HepG2 (cell line): ENCODE results near the gene C10orf90. TPM values are rescaled to one million over a fixed set of nuclear protein-coding genes. Genes with fewer than 3 reads are reported as not detected.

Experiments used
- ATAC-seq: fragments of 200-7000 bp; cut with Tn5 transposase; 3 replicates; pipeline ENCODE4 v1.9.1; 2020; ENCODE audit warnings: mild to moderate bottlenecking, moderate library complexity
- BruUV-seq: library from RNA; stranded (reverse); fragments of 400-500 nt; replicated peaks from 2 replicates; lab custom pipeline; 2021; lab: Mats Ljungman, UMichigan
- CTCF ChIA-PET: fragments of 300-600 bp; formaldehyde crosslinking; extraction: SDS; loops from one replicate; lab custom pipeline; 2021; ENCODE audit warnings: low total read pairs, inconsistent platforms, low intra/inter-chr PET ratio; lab: Yijun Ruan, JAX
- POLR2A ChIA-PET: fragments of 350-600 bp; sonication (Branson Sonifier 250); formaldehyde crosslinking; loops from one replicate; lab custom pipeline; 2020; ENCODE audit warnings: antibody characterized with exemption, inconsistent platforms; lab: Yijun Ruan, JAX
- DNase-seq: peaks from one replicate; pipeline ENCODE4 v3.0.0-alpha.2; 2015; ENCODE audit warnings: low spot score
- FAIRE-seq: peaks from 3 replicates; lab custom pipeline; 2011; peaks lifted over from hg19 to GRCh38; lab: Jason Lieb, UNC
- H2AFZ ChIP-seq: one replicate; pipeline ENCODE4 v1.6.1; 2011; ENCODE audit warnings: low read length, inconsistent platforms
- H3K27ac ChIP-seq: fragments of 300-600 bp; 3 replicates; pipeline ENCODE4 v1.8.0; 2011; ENCODE audit warnings: mixed run types, mild to moderate bottlenecking, mixed read lengths, low read length, inconsistent platforms; ENCODE audit not compliant: insufficient read depth; ENCODE audit errors: extremely low read length
- H3K27me3 ChIP-seq, 2 experiments: fragments of 200-600 bp in 1 of 2; 2 replicates in 1 of 2; 3 replicates in 1 of 2; pipeline versions ENCODE4 v1.6.0 to v1.8.0; 2011; ENCODE audit warnings: low read length in 2 of 2, mild to moderate bottlenecking in 2 of 2, moderate library complexity in 2 of 2, inconsistent platforms in 1 of 2; ENCODE audit not compliant: insufficient read depth in 2 of 2, control insufficient read depth in 1 of 2
- H3K36me3 ChIP-seq, 2 experiments: fragments of 200-600 bp in 1 of 2; replicated peaks in 1 of 2; 2 replicates in 1 of 2; 3 replicates in 1 of 2; pipeline versions ENCODE4 v1.5.1 to v1.8.0; 2011; ENCODE audit warnings: low read length in 2 of 2, inconsistent platforms in 1 of 2; ENCODE audit not compliant: insufficient read depth in 2 of 2, control insufficient read depth in 1 of 2
- H3K4me1 ChIP-seq: 2 replicates; pipeline ENCODE4 v1.5.1; 2012; ENCODE audit warnings: low read length, inconsistent platforms; ENCODE audit not compliant: insufficient read depth
- H3K4me2 ChIP-seq: 2 replicates; pipeline ENCODE4 v1.6.0; 2011; ENCODE audit warnings: low read depth, low read length, inconsistent platforms
- H3K4me3 ChIP-seq, 3 experiments: fragments of 200-600 bp in 1 of 3; sonication (generic), shearing (Covaris generic) in 1 of 3; replicated peaks in 1 of 3; 2 replicates each; pipeline ENCODE4 v1.5.1; 2011 to 2016; ENCODE audit warnings: low read length in 3 of 3, inconsistent platforms in 2 of 3, low read depth in 2 of 3, mild to moderate bottlenecking in 2 of 3, control low read depth in 1 of 3, mixed read lengths in 1 of 3; ENCODE audit not compliant: insufficient read depth in 1 of 3
- H3K79me2 ChIP-seq: one replicate; pipeline ENCODE4 v1.6.1; 2011; ENCODE audit warnings: low read length, inconsistent platforms; ENCODE audit not compliant: insufficient read depth
- H3K9ac ChIP-seq: 2 replicates; pipeline ENCODE4 v1.6.0; 2011; ENCODE audit warnings: mild to moderate bottlenecking, low read depth, low read length, inconsistent platforms; ENCODE audit not compliant: insufficient read depth
- H3K9me3 ChIP-seq: 2 replicates; pipeline ENCODE4 v1.5.1; 2012; ENCODE audit warnings: mild to moderate bottlenecking, low read length
- H4K20me1 ChIP-seq: 2 replicates; pipeline ENCODE4 v1.6.0; 2011; ENCODE audit warnings: inconsistent platforms, mild to moderate bottlenecking, low read length, moderate library complexity; ENCODE audit not compliant: insufficient read depth
- FOXA3 ChIP-seq: IDR thresholded peaks from 2 replicates; pipeline ENCODE4 v1.6.1; 2016; ENCODE audit warnings: missing genetic modification reagents, missing compliant biosample characterization
- GATA4 ChIP-seq: sonication (generic); IDR thresholded peaks from 2 replicates; pipeline ENCODE4 v1.6.1; 2016; ENCODE audit warnings: antibody characterized with exemption, low read depth, borderline replicate concordance
- KLF13 ChIP-seq: sonication (generic); formaldehyde crosslinking; IDR thresholded peaks from 2 replicates; pipeline ENCODE4 v1.4.0; 2020; ENCODE audit warnings: mild to moderate bottlenecking, missing genetic modification reagents
- NR1H2 ChIP-seq: sonication (generic); formaldehyde crosslinking; IDR thresholded peaks from 2 replicates; pipeline ENCODE4 v1.8.1; 2022; ENCODE audit warnings: low read depth, missing genetic modification reagents, borderline replicate concordance
- RBM39 ChIP-seq: fragments of 200-400 bp; formaldehyde crosslinking; IDR thresholded peaks from one replicate; pipeline ENCODE4 v1.6.1; 2018; ENCODE audit warnings: antibody characterized with exemption, mild to moderate bottlenecking, low read depth, low read length; ENCODE audit not compliant: poor library complexity, severe bottlenecking
- RFX1 ChIP-seq: fragments of 450-650 bp; IDR thresholded peaks from 2 replicates; pipeline ENCODE4 v1.6.1; 2017
- SETDB1 ChIP-seq: sonication (generic); formaldehyde crosslinking; IDR thresholded peaks from 2 replicates; pipeline ENCODE4 v1.5.1; 2020; ENCODE audit warnings: missing genetic modification reagents, mild to moderate bottlenecking, borderline replicate concordance
- ZBTB42 ChIP-seq: sonication (generic); formaldehyde crosslinking; IDR thresholded peaks from 2 replicates; pipeline ENCODE4 v1.5.0; 2020; ENCODE audit warnings: mild to moderate bottlenecking, missing genetic modification reagents
- ZNF205 ChIP-seq: IDR thresholded peaks from 2 replicates; pipeline ENCODE4 v1.6.1; 2018; ENCODE audit warnings: missing biosample characterization, missing genetic modification reagents
- ZNF432 ChIP-seq: sonication (generic); formaldehyde crosslinking; IDR thresholded peaks from 2 replicates; pipeline ENCODE4 v1.5.0; 2020; ENCODE audit warnings: missing genetic modification reagents, mild to moderate bottlenecking, borderline replicate concordance
- ZNF44 ChIP-seq: sonication (generic); formaldehyde crosslinking; IDR thresholded peaks from 2 replicates; pipeline ENCODE4 v1.5.1; 2020; ENCODE audit warnings: mild to moderate bottlenecking, missing genetic modification reagents
- ZNF614 ChIP-seq: IDR thresholded peaks from 2 replicates; pipeline ENCODE4 v1.6.1; 2018; ENCODE audit warnings: missing biosample characterization, missing genetic modification reagents, inconsistent platforms, borderline replicate concordance
- ZNF660 ChIP-seq: sonication (generic); formaldehyde crosslinking; IDR thresholded peaks from 2 replicates; pipeline ENCODE4 v1.5.1; 2020; ENCODE audit warnings: mild to moderate bottlenecking, low read depth, missing genetic modification reagents, borderline replicate concordance
- ZNF703 ChIP-seq: sonication (generic); formaldehyde crosslinking; IDR thresholded peaks from 2 replicates; pipeline ENCODE4 v1.5.1; 2020; ENCODE audit warnings: missing genetic modification reagents, mild to moderate bottlenecking, moderate library complexity, borderline replicate concordance
- WGBS: methylation state at CpG from one replicate; pipeline ENCODE4 v1.1.6; 2017; ENCODE audit warnings: low lambda C conversion rate; 5-methylcytosine and 5-hydroxymethylcytosine counted together
- in situ Hi-C: cut with HindIII; loops from 2 replicates; pipeline ENCODE4 v1.10.0; 2017; ENCODE audit warnings: low pct_unique_long_range_greater_than_20kb; ENCODE audit not compliant: extremely low pct_ligation_motif_present
- intact Hi-C: fragments of 100-400 bp; cut with micrococcal nuclease; formaldehyde crosslinking; loops from one replicate; pipeline ENCODE4 v1.10.0; 2022; ENCODE audit not compliant: unreplicated experiment
- polyA plus RNA-seq, 8 experiments: library from polyadenylated mRNA; depleted of rRNA in 3 of 8; stranded (reverse) in 7 of 8; unstranded in 1 of 8; fragments of >200 nt; fragmentation: Illumina TruSeq in 4 of 8; extraction: Trizol in 4 of 8; gene quantifications; 2 replicates each; pipeline versions ENCODE4 v1.2.1 to v1.2.3, GENCODE V29; 2011 to 2016; ENCODE audit warnings: low read depth in 4 of 8, missing spikeins in 1 of 8, mixed read lengths in 1 of 8; ENCODE audit not compliant: insufficient read depth in 1 of 8
- total RNA-seq, 5 experiments: library from RNA; depleted of rRNA; stranded (reverse); fragments of >200 nt; fragmentation: Illumina TruSeq; extraction: Trizol; gene quantifications; 2 replicates each; pipeline ENCODE4 v1.2.3, GENCODE V29; 2016; ENCODE audit warnings: low read depth in 1 of 5
- TF ChIP-seq, protein P1 (sequence below): sonication (generic); formaldehyde crosslinking; IDR thresholded peaks from 2 replicates; pipeline ENCODE4 v1.5.1; 2020; ENCODE audit warnings: mild to moderate bottlenecking, missing genetic modification reagents, borderline replicate concordance
- TF ChIP-seq, protein P2 (sequence below): IDR thresholded peaks from 2 replicates; pipeline ENCODE4 v1.6.1; 2016
- TF ChIP-seq, protein P3 (sequence below): sonication (generic); formaldehyde crosslinking; IDR thresholded peaks from 2 replicates; pipeline ENCODE4 v1.4.0; 2020; ENCODE audit warnings: mild to moderate bottlenecking, missing genetic modification reagents
- TF ChIP-seq, protein P4 (sequence below): sonication (generic); formaldehyde crosslinking; IDR thresholded peaks from 2 replicates; pipeline ENCODE4 v1.4.0; 2020; ENCODE audit warnings: missing genetic modification reagents

The C10orf90 gene
- total and polyA plus RNA-seq, 2 of the 13 experiments (the other 11 are each of a cell fraction or from before 2014, with no cell fraction given): not detected

DNA sequence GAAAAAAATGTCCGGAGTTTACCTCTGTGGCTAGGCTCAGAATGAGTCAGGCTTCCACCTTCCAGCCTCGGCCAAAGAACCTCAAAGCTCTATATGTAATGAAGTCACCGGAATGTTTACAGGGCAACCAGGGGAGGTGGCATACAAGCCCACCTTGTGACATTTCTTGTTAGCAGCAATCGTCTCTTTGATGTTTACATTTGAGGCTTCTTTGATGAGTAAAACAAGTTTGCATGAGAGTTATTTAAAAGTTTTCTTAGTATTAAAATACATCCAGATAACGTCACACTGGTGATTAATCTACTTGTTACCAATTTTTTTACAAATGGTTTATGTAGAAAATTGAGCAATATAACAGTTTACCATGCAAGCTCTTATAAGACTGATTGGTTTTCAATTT is 149.1 kb downstream of the C10orf90 start (continued):
- TF ChIP-seq, protein P1, sequence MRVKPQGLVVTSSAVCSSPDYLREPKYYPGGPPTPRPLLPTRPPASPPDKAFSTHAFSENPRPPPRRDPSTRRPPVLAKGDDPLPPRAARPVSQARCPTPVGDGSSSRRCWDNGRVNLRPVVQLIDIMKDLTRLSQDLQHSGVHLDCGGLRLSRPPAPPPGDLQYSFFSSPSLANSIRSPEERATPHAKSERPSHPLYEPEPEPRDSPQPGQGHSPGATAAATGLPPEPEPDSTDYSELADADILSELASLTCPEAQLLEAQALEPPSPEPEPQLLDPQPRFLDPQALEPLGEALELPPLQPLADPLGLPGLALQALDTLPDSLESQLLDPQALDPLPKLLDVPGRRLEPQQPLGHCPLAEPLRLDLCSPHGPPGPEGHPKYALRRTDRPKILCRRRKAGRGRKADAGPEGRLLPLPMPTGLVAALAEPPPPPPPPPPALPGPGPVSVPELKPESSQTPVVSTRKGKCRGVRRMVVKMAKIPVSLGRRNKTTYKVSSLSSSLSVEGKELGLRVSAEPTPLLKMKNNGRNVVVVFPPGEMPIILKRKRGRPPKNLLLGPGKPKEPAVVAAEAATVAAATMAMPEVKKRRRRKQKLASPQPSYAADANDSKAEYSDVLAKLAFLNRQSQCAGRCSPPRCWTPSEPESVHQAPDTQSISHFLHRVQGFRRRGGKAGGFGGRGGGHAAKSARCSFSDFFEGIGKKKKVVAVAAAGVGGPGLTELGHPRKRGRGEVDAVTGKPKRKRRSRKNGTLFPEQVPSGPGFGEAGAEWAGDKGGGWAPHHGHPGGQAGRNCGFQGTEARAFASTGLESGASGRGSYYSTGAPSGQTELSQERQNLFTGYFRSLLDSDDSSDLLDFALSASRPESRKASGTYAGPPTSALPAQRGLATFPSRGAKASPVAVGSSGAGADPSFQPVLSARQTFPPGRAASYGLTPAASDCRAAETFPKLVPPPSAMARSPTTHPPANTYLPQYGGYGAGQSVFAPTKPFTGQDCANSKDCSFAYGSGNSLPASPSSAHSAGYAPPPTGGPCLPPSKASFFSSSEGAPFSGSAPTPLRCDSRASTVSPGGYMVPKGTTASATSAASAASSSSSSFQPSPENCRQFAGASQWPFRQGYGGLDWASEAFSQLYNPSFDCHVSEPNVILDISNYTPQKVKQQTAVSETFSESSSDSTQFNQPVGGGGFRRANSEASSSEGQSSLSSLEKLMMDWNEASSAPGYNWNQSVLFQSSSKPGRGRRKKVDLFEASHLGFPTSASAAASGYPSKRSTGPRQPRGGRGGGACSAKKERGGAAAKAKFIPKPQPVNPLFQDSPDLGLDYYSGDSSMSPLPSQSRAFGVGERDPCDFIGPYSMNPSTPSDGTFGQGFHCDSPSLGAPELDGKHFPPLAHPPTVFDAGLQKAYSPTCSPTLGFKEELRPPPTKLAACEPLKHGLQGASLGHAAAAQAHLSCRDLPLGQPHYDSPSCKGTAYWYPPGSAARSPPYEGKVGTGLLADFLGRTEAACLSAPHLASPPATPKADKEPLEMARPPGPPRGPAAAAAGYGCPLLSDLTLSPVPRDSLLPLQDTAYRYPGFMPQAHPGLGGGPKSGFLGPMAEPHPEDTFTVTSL (CRISPR knock-in tag): no peak
- TF ChIP-seq, protein P2, sequence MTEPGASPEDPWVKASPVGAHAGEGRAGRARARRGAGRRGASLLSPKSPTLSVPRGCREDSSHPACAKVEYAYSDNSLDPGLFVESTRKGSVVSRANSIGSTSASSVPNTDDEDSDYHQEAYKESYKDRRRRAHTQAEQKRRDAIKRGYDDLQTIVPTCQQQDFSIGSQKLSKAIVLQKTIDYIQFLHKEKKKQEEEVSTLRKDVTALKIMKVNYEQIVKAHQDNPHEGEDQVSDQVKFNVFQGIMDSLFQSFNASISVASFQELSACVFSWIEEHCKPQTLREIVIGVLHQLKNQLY: no peak
- TF ChIP-seq, all 625 proteins: peak for 5

DNA sequence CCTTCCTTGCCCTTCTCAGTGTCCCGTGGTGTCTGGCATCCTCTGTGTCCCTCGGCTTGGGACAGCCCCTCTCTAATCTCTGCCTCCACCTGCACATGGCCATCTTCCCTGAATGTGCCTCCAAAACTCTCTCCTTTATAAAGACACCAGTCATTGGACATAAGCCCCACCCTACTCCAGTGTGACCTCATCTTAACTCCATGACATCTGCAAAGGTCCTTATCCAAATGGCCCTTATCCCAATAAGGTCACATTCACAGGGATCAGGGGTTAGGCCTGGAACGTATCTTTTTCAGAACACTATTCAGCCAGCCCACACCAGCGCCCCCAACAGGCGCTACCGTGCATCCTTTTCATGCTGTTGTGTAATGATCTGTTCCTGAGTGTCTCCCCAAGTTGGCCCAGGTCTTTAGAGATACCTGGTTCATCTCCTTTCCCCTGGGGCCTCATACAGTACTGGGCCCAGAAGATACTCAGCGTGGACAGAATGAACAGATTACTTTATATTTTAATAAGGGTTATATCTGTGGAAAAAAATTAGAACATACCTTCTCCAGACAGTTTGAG is 149.7 kb downstream of the C10orf90 start:
- in situ Hi-C loops: no loop called here
- no peak overlapping the region for H3K9ac ChIP-seq
- WGBS: 28% methylated on average over 7 of the region's 7 CpGs
- no peak for TF ChIP-seq ZNF44 (CRISPR knock-in tag)
- TF ChIP-seq ZNF660: no peak
- TF ChIP-seq RFX1: no peak
- no peak for TF ChIP-seq ZBTB42 (CRISPR knock-in tag)
- TF ChIP-seq ZNF614: no peak
- TF ChIP-seq GATA4: no peak
- TF ChIP-seq ZNF703 (CRISPR knock-in tag): no peak
- TF ChIP-seq KLF13: no peak
- no peak for TF ChIP-seq NR1H2 (CRISPR knock-in tag)
- TF ChIP-seq, protein P3, sequence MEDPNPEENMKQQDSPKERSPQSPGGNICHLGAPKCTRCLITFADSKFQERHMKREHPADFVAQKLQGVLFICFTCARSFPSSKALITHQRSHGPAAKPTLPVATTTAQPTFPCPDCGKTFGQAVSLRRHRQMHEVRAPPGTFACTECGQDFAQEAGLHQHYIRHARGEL (CRISPR knock-in tag): no peak
- no peak for TF ChIP-seq RBM39
- TF ChIP-seq ZNF432 (CRISPR knock-in tag): no peak
- TF ChIP-seq ZNF205 (CRISPR knock-in tag): no peak
- TF ChIP-seq, protein P4, sequence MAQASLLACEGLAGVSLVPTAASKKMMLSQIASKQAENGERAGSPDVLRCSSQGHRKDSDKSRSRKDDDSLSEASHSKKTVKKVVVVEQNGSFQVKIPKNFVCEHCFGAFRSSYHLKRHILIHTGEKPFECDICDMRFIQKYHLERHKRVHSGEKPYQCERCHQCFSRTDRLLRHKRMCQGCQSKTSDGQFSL (CRISPR knock-in tag): no peak
- TF ChIP-seq FOXA3 (CRISPR knock-in tag): no peak
- no peak for TF ChIP-seq SETDB1 (CRISPR knock-in tag)

More for the DNA sequence above, 149.7 kb downstream of the C10orf90 start:
- no TSS peak for BruUV-seq
- Histone ChIP-seq H2AFZ (no peak overlapping the region), H3K4me2 (no peak overlapping the region), H4K20me1 (no peaks in the 10 kb centered on the region), H3K4me1 (peaks cover 7% of the 10 kb centered on the region; the same call in 1 of the 2 replicates), H3K79me2 (no peaks in the 10 kb centered on the region), H3K27me3 (no peaks in the 10 kb centered on the region; a peak in 1 of 5 replicates), H3K9me3 (no peaks in the 10 kb centered on the region), H3K4me3 (no peak overlapping the region), H3K27ac (no peak overlapping the region), H3K36me3 (no peaks in the 10 kb centered on the region)
- ChIA-PET CTCF (no interaction called here), POLR2A (no interaction called here)
- no peak for ATAC-seq
- no peak for DNase-seq
- no peak for FAIRE-seq
- intact Hi-C loops: no loop called here
